Stimulated activated CD8-positive, alpha-beta memory T cell treated with anti-CD3 and anti-CD28 coated beads, Interleukin-4, amount 100 ng/mL, for 1 hour (primary cell): ENCODE results near the gene TECPR1.

ENCODE experiments used
- DNase-seq, 2 donors: peaks; one replicate each; pipeline ENCODE4 v3.0.0-alpha.2; 2020; ENCODE audit warnings: low read depth in 2 of 2, low spot score in 1 of 2

The TECPR1 gene

GRCh38 chr7:98168904-98169621, 83.0 kb downstream of the TECPR1 start:
- no peak for DNase-seq

DNA sequence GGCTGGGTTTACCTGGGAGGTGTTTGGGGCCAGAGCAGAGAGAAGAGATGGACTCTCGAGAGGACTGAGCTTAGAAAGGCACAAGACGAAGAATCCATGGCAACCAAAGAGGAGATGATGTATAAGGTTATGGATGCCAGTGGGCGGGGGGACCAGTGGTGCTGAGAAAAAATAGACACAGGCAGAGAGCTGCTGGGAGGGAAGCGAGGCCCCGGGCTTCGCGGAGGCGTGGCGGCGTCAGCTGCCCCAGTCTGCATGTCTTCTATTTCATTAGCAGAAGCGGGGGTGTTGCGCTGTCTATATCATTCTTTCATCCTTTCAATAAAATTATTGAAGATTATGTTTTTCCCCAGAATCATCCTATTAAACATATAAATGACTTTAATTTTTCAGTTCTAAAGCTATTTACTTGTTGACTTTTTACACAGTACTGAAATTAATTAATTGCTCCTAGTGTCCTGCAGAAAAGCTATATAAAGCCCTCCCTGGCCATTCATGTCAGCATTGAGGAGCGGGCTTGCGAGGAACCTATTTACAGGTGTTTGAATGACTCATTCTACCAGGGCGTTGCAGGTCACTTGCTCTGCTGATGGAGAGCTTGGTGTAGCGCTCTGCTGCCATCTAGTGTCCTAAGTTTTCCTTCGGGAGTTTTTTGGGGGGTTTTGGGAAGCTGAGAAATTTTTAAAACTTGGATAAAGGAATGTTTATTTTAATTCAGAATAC, 83.7 kb downstream of the TECPR1 start:
- peak; percentile 22 to 47 for DNase-seq

- DNase-seq = no peak
These were observed 84.4 kb downstream of the TECPR1 start for GRCh38 chr7:98167653-98168052.

GRCh38 chr7:98166668-98166970, 85.4 kb downstream of the TECPR1 start:
- DNase-seq = no peak

DNA sequence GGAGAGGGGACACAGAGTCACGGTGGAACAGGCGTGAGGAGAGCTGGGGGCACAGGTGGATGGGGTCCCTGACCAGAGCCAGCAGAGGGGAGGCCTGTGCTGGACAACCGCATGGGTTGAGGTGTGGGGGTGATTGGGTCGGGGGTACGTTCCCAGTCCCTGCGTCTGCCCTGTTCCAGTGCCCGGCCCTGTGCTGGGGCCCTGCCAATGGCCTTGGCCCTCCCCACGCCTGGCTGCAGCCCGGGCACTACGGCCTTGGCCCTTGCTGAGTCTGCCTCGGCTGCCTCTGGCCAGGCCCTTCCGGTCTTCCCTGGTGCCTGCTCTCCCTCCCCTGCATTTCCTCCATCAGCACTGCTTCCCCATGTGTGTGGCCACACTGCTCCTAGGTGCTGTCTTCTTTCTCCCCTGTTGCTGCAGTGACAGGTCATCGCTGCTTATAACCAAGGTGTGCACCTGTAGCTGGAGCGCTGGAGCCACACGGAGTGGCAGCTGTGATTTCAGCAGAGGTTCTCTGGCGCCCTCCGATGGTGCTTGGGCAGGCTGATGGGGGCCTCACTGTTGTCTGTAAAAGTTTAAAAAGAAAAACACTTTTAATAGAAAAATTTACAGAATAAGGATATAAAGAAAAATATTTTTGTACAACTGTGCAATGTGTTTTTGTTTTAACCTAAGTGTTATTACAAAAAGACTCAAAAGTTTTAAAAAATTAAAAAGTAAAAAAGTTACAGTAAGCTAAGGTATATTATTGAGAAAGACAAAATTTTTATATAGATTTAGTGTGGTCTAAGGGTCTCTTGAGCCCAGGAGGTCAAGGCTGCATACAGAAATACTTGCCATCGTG, 86.0 kb downstream of the TECPR1 start:
- DNase-seq = peak in 1 of 2 donors; percentile 13
